HG02852 (cell line): Measurements from ENCODE around the gene NLGN1.

Experiments used
- ATAC-seq: cut with Tn5 transposase; IDR thresholded peaks from one replicate; pipeline ENCODE4 v1.9.1; 2021; ENCODE audit warnings: mild to moderate bottlenecking, moderate library complexity; ENCODE audit not compliant: unreplicated experiment

NLGN1 gene

GRCh38 chr3:174046311-174046710, 648.8 kb downstream of the NLGN1 start:
- ATAC-seq = no peak

DNA sequence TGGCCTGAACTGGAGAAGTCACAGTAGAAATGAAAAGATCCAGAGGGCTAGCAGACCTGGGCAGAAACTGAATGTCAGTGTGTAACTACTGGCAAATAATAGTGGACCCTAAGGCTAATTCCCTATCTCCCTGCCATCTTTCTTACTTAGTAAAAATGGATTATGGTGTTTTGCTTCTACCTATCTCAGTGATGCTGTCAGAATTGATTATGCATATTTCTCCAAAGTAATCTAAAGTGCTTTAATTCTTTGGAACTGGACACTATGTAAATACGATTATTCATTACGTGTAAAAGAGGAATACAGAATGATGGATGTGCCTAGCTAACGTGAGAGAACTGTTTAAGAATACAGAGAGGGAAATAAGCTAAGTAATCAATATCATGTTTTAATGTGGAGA, 651.9 kb downstream of the NLGN1 start:
- no peak for ATAC-seq

DNA sequence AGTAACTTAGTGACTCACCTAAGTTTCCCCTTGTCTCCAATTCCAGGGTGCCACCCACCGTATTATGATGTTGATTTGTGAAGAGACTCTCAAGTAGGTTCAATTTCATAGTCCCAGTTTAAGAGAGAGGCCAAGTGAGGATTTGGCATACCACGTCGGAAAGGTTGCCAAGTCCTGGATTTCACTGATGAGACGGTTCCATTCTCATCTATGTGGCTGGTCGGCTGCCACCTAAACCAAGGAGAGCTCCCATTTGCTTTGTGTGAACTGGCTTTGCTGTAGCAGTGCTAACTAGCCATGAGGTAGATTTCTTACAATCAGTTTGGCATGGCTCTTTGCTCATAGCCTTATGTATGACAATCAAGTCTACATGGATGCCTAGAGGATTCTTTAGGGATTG, 653.6 kb downstream of the NLGN1 start:
- ATAC-seq = no peak

GRCh38 chr3:174058804-174059203, 661.3 kb downstream of the NLGN1 start:
- ATAC-seq = no peak

DNA sequence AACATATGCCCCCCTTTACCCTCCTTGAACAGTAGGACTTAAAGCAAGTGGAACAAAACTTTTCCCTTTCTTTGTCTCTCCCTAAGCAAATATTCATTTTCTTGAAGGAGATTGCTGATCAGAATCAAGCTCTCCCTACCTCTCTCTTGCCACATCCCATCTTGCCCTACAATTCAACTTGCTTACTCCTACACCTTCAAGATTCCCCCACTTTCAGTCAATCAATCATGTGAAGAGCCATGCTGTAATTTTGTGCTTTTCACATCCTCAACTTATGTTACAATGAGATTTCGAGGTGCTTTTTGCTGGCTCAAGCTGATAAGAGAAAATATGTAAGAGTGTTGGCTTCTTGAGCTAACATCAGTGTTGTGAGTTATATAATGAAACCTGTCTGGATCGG, 662.9 kb downstream of the NLGN1 start:
- ATAC-seq = no peak

DNA sequence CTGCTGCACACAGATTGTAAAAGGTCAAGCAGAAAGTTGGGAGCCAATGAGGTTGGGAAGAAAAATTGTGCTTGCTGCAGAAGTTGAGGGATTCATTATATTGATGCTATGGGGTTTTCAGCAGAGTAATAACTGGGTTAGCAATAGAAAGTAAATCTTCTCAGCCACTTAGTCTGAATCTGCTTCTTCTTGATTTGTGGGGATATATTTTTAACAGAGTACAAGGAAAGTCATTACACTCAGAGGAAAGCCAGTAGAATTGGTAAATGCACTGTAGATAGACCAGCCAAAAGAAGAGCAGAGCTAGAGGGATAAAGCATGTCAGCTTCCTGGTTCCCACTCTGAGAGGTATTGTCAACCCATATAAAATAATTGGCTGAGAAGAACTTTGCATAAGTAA, 663.6 kb downstream of the NLGN1 start:
- no peak for ATAC-seq

DNA sequence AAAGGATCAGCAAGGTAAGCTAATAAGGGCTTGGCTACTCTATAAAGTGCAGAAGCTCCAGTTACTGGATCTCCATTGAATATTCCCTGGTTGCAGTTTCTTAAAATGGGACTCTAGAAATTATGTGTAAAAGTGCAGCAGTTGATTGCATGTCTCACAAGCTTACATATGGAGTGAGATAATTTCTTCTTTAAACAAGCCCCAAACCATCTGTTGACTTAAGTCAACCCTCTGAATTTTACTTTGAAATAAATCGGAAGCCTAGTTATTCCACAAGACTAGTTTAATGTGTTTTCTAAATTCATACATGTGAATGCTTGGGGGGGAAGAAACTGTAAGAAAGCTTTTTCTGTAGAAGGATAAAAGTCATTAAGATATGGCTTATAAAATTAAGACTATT, 664.2 kb downstream of the NLGN1 start:
- no peak for ATAC-seq

- ATAC-seq = no peak
Measured at GRCh38 chr3:174062923-174063322, 665.4 kb downstream of the NLGN1 start.

GRCh38 chr3:174068035-174068434, 670.5 kb downstream of the NLGN1 start:
- ATAC-seq = no peak

GRCh38 chr3:174072675-174073074, 675.1 kb downstream of the NLGN1 start:
- ATAC-seq = no peak

- no peak for ATAC-seq
Measured at GRCh38 chr3:174083706-174084105, 686.2 kb downstream of the NLGN1 start.

GRCh38 chr3:174089592-174089991, 692.0 kb downstream of the NLGN1 start:
- no peak for ATAC-seq

- no peak for ATAC-seq
Measured at GRCh38 chr3:174094669-174095068, 697.1 kb downstream of the NLGN1 start.

DNA sequence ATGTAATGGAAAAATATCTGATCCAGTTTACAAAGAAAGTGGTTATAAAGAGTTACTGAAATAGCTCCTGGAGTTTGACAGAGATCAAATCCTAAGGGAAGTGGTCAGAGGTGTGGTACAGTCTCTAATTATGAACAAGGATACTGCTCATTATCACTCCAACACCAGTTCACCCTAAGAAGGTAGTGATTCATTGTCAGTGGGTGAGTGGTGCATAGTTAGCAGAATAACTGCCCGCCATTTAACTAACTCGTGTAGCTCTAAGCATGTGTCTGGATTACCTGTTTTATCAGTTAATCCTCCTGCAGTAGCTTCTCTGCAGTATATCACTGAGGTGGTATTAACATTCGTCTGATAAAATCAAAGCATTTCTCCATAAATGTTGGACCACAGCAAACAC, 700.1 kb downstream of the NLGN1 start:
- ATAC-seq = no peak

- ATAC-seq = no peak
Measured at GRCh38 chr3:174098746-174099145, 701.2 kb downstream of the NLGN1 start.

DNA sequence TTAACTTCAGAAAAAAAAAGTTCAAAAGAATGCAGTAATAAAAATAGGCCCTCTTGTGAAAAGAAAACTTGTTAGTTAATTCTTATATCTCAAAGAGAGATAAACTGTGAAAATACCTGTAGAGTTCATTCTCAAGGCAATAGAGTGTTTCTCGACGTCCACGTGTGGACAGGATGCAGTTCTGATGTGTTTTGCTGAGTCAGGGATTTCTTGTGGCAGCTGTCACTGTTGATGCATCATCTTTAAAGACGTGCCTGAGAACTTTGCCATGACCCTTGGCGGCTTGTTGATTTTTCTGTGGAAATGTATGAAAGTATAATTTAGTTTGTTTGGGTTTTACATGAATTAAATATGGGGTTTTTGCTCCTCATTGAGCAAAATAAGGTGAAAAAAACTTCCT, 702.2 kb downstream of the NLGN1 start:
- ATAC-seq = no peak

- ATAC-seq = no peak
Measured at GRCh38 chr3:174100744-174101143, 703.2 kb downstream of the NLGN1 start.

DNA sequence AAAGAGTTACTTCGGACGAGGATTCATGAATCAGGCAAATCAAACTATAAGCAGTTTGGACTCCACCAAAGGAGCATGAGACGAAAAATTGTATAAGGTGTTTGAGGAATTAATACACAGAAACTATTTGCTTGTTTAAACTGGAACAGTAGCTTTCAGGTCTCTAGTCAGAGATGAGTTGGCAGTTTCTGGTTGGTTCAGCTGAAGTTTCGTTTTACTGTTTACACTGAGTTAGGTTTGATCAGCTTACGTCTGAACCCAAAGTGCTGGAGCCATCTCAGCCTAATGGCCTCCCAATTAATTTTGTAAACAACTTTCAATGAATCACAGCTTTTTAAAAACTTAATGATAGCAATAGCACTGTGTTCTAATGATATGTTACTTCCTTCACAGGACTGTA, 703.7 kb downstream of the NLGN1 start:
- peak; percentile 94 for ATAC-seq

- no peak for ATAC-seq
Measured at GRCh38 chr3:174102274-174102673, 704.7 kb downstream of the NLGN1 start.

DNA sequence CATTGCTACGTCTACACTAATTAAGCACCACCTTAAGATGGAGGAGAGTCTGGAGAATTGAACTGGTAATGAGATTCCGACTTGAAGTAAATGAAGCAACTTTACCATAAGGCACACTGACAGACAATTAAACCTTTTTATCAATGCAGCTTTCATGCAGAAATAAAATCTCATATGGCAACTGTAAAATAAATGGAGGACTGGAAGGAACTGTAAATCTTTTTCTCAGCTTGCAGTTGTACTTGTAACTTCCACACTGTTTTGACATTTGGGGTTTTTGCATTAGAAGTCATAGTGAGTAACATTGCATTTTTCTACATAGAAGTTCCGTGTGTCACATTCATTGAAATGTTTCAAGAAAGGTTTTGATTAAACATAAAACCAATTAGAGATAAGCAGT, 705.3 kb downstream of the NLGN1 start:
- no peak for ATAC-seq

- no peak for ATAC-seq
Measured at GRCh38 chr3:174110761-174111160, 713.2 kb downstream of the NLGN1 start.

- ATAC-seq = no peak
Measured at GRCh38 chr3:174111776-174112175, 714.2 kb downstream of the NLGN1 start.

DNA sequence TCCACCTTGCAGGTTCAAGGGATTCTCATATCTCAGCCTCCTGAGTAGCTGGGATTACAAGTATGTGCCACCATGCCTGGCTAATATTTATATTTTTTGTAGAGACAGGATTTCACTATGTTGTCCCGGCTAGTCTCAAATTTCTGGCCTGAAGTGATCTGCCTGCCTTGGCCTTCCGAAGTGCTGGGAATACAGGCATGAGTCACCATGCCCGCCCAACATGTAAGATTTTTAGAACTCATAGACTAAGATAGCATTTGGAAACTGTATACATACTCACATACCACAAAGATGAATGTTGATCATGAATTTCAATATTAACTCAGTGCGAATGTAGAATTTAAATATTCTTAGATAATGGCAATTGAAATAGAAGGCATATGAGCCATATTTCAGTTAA, 718.9 kb downstream of the NLGN1 start:
- ATAC-seq = no peak

- no peak for ATAC-seq
Measured at GRCh38 chr3:174120997-174121396, 723.5 kb downstream of the NLGN1 start.
